ENCODE data around the gene PVALEF. TPM values are rescaled to one million over a fixed set of nuclear protein-coding genes. Genes with fewer than 3 reads are reported as not detected.

Gene PVALEF
- total and polyA plus RNA-seq, 2 donors (not counting 1 experiment from before 2014, with no cell fraction given): not detected

- H2AFZ ChIP-seq (ENCODE audit: low read length): no peak overlapping the region
- TF ChIP-seq CTCF (conservative IDR thresholded peaks at IDR 0.05 in 1 of 2, IDR thresholded peaks at IDR 0.05 in 1 of 2; ENCODE audit: low read depth in 1 of 2, low read length in 2 of 2) (no peak), EZH2 (IDR thresholded peaks at IDR 0.05; ENCODE audit: low read length, missing control alignments) (no peak)
- H3K9ac ChIP-seq (ENCODE audit: insufficient read depth, low read length): no peak overlapping the region
- H4K20me1 ChIP-seq (ENCODE audit: control insufficient read depth, extremely low read depth, insufficient read depth, low read length): no peaks in the 10 kb centered on the region
- peaks cover 5% of the 10 kb centered on the region for H3K27me3 ChIP-seq (ENCODE audit: control insufficient read depth, insufficient read depth, low read length)
- H3K79me2 ChIP-seq (ENCODE audit: control insufficient read depth, insufficient read depth, low read length): no peaks in the 10 kb centered on the region
- no peak overlapping the region for H3K27ac ChIP-seq (ENCODE audit: insufficient read depth, low read length)
- H3K4me1 ChIP-seq (ENCODE audit: control insufficient read depth, extremely low read depth, insufficient read depth, low read length): no peaks in the 10 kb centered on the region
- no peak overlapping the region for H3K4me3 ChIP-seq (replicated peaks in 1 of 4; ENCODE audit: control extremely low read depth in 1 of 4, insufficient read depth in 1 of 4, low read depth in 3 of 4, low read length in 4 of 4)
- H3K9me3 ChIP-seq (ENCODE audit: control insufficient read depth, insufficient read depth, low read depth, low read length): no peaks in the 10 kb centered on the region
- no peaks in the 10 kb centered on the region for H3K36me3 ChIP-seq (ENCODE audit: control insufficient read depth, insufficient read depth, low read length)
- H3K4me2 ChIP-seq (ENCODE audit: extremely low read depth, insufficient read depth, low read length): no peak overlapping the region
- no peak for DNase-seq (ENCODE audit: low read depth in 2 of 2)
Measured at GRCh38 chr17:81184555-81184954, 19.2 kb downstream of the PVALEF start.

GRCh38 chr17:81186203-81186602 is 20.9 kb downstream of the PVALEF start:
- no peak overlapping the region for H3K27ac ChIP-seq (ENCODE audit: insufficient read depth, low read length)
- no peaks in the 10 kb centered on the region for H3K36me3 ChIP-seq (ENCODE audit: control insufficient read depth, insufficient read depth, low read length)
- no peaks in the 10 kb centered on the region for H3K4me1 ChIP-seq (ENCODE audit: control insufficient read depth, extremely low read depth, insufficient read depth, low read length)
- TF ChIP-seq CTCF (conservative IDR thresholded peaks at IDR 0.05 in 1 of 2, IDR thresholded peaks at IDR 0.05 in 1 of 2; ENCODE audit: low read depth in 1 of 2, low read length in 2 of 2) (no peak), EZH2 (IDR thresholded peaks at IDR 0.05; ENCODE audit: low read length, missing control alignments) (no peak)
- no peak overlapping the region for H3K9ac ChIP-seq (ENCODE audit: insufficient read depth, low read length)
- H4K20me1 ChIP-seq (ENCODE audit: control insufficient read depth, extremely low read depth, insufficient read depth, low read length): no peaks in the 10 kb centered on the region
- H2AFZ ChIP-seq (ENCODE audit: low read length): no peak overlapping the region
- no peaks in the 10 kb centered on the region for H3K79me2 ChIP-seq (ENCODE audit: control insufficient read depth, insufficient read depth, low read length)
- DNase-seq (ENCODE audit: low read depth in 2 of 2): no peak
- H3K4me3 ChIP-seq (replicated peaks in 1 of 4; ENCODE audit: control extremely low read depth in 1 of 4, insufficient read depth in 1 of 4, low read depth in 3 of 4, low read length in 4 of 4): no peak overlapping the region
- peaks cover 5% of the 10 kb centered on the region for H3K27me3 ChIP-seq (ENCODE audit: control insufficient read depth, insufficient read depth, low read length)
- no peak overlapping the region for H3K4me2 ChIP-seq (ENCODE audit: extremely low read depth, insufficient read depth, low read length)
- no peaks in the 10 kb centered on the region for H3K9me3 ChIP-seq (ENCODE audit: control insufficient read depth, insufficient read depth, low read depth, low read length)

- Histone ChIP-seq H2AFZ (ENCODE audit: low read length) (no peak overlapping the region), H3K9ac (ENCODE audit: insufficient read depth, low read length) (no peak overlapping the region), H3K4me2 (ENCODE audit: extremely low read depth, insufficient read depth, low read length) (no peak overlapping the region), H3K4me1 (ENCODE audit: control insufficient read depth, extremely low read depth, insufficient read depth, low read length) (no peaks in the 10 kb centered on the region), H3K27me3 (ENCODE audit: control insufficient read depth, insufficient read depth, low read length) (peaks cover 5% of the 10 kb centered on the region), H3K27ac (ENCODE audit: insufficient read depth, low read length) (no peak overlapping the region), H3K4me3 (replicated peaks in 1 of 4; ENCODE audit: control extremely low read depth in 1 of 4, insufficient read depth in 1 of 4, low read depth in 3 of 4, low read length in 4 of 4) (no peak overlapping the region), H3K79me2 (ENCODE audit: control insufficient read depth, insufficient read depth, low read length) (no peaks in the 10 kb centered on the region), H4K20me1 (ENCODE audit: control insufficient read depth, extremely low read depth, insufficient read depth, low read length) (no peaks in the 10 kb centered on the region), H3K9me3 (ENCODE audit: control insufficient read depth, insufficient read depth, low read depth, low read length) (no peaks in the 10 kb centered on the region), H3K36me3 (ENCODE audit: control insufficient read depth, insufficient read depth, low read length) (no peaks in the 10 kb centered on the region)
- DNase-seq (ENCODE audit: low read depth in 2 of 2): no peak
- no peak for TF ChIP-seq CTCF (conservative IDR thresholded peaks at IDR 0.05 in 1 of 2, IDR thresholded peaks at IDR 0.05 in 1 of 2; ENCODE audit: low read depth in 1 of 2, low read length in 2 of 2)
Measured at GRCh38 chr17:81187120-81187519, 21.8 kb downstream of the PVALEF start.
